ENCODE results near the gene MAP2K6.

The MAP2K6 gene

DNA sequence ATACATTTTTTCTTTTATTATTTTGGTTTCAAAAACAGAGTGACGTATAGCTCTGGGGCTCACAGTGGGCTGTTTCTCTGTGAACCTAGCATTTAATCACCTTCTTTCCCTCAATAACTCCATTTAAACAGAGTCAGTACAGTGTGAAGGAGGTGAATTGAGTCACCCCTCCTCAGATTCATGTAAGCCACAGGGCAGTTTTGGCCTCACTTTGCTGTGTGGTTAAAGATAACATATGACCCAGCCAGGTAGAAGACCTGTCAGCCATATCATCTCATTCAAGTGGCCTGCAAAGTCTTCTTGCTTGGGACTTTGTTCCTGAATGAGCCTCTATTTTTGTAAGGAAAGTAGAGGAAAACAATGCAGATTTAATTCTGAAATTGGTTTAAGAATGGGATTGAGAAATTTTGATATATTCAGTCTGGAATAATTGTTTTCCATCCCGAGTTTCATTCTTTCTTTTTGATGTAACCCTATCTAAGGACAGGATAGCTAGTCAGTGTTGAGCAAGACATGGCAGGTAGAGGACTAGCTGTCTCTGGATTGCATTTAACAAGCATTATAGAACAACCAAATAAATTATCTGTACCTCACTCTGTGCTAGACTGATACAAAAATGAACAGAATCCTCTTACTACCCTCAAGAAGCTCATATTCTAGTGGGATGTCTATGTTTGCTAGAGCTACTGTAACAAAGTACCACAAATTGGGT is 13.1 kb downstream of the MAP2K6 start:
- DNase-seq, result no peak

DNA sequence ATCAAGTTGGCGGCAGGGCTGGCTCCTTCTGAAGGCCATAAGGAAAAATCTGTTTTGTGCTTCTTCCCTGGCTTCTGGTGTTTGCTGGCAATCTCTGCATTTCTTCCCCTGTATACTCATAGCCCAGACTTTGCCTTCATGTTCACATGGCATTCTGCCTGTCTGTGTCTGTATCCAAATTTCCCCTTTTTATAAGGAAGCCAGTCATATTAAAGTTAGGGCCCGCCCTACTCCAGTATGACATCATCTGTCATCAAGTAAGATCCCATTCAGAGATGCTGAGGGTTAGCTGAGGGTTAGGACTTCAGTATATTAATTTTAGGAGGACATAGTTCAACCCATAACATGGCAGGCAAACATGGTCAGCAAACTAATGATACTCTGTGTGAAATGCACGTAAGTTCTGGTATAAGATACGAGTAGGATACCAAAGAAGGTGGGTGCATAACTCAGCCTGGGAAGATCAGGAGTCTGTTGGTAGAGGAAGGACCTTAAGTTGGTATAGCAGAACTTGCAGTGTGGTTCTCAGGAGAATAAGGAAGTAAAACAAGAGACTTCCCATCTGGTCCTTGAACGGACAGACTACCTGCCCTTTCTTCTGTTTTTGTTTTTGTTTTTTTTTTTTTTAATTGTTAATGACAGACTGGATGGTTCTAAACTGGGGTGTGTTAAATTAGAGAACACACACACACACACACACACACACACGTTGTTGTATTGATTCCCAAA is 13.9 kb downstream of the MAP2K6 start:
- no peak for DNase-seq

DNA sequence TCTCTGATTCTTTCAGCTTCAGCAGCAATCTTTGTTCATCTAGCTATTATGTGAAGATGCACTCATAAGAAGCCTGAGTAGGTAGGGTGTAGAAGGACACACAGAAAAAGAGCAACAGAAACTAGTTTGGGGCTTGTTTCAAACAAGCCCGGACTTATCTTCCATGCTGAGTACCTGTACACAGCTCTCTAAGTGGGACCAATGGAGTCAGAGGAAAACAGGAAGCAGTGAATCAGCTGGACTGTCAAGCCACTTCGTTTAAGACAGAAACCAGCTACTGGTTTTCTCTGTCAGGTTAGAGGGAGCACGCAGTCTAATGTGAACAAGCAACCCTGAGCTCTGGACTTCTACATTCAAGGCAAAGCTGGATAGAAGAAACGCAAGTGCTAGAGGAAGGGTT is 16.0 kb downstream of the MAP2K6 start:
- DNase-seq, result no peak

DNA sequence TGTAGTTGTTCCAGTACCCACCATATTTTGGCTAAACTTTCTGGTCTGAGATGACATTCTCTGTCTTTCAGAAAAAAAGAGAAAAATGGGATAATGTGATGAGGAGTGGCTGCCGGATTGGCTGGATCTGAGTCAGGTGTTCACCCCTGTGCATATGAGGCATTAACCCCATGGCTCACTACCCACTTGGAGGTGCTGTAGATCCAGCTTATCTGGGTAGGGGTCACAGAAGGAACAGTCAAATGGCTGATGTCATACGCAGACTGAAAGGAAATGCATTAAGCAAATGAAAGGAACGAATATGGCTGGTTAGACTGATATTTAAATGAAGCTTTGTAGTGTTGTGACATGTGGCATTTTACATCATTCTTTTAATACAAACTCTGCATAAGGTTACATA is 17.3 kb downstream of the MAP2K6 start:
- no peak for DNase-seq

DNA sequence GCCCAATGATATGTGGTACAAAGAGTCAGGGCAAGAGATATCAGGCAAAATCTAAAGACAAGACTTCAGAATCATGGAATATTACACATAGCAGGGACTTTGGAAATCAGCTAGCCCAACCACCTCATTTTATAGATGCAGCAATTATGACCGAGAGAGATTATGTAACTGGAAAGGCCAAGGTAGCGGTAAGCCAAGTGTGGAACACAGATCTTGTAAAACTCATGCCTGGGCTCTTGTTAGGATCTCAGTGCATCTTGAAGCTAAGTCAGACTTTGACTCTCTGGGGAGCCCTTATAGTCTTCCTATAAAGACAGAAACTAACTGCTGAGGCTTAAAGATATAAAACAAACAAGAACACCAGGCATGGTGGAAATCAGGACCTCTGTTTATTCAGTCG is 18.6 kb downstream of the MAP2K6 start:
- DNase-seq, result no peak

DNA sequence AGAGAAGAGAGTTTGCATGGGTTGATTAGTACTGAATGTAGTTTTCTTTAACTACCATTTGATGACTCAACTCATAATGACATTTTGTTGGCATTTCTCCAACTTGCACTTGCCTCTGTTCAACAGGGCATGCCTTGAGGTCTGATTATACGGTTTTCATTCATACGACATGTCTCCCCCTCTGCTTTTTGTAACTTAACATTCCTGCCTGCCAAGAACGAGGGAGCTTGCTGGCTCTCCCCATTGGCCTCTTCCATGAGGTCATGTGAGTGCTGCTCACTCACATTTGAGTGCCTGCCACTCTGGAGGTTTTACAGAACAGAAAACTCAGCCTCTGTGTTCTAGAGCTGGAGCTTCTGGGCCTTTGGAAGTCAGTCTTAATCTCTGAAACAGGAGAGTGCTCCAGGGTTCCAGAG is 19.7 kb downstream of the MAP2K6 start:
- no peak for DNase-seq

DNA sequence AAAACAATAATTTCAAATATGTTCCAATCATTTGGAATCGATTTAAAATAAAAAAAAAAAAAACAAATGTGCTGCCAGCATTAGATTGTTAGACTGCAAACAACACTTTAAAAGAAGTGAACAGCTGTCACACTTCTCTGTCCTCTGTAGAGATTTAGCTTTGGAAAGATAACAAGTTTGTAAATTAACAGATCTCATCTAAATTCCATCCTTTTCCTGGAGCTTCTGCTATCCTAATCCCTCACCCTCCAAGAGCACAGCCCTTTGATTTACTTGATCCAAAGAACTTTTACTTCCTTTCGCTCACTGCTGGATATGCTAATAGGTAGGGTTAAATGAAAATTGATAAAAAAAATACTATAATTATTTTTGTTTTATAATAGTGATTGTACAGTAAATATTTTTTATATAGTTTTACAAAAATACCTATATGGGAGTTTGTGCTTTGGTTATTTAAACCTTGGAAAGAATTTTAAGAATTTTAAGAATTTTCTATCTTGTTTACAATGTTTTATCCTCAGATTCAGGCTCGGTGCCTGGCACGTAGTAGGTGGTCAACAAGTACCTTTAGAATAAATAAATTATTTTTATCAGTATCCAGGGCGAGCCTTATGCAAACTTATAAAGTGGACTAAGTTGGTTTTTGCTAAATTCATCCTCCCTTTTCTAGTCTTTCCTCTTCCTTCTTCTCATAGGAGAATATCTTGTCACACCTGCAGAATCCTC is 21.6 kb downstream of the MAP2K6 start:
- DNase-seq, result no peak

DNA sequence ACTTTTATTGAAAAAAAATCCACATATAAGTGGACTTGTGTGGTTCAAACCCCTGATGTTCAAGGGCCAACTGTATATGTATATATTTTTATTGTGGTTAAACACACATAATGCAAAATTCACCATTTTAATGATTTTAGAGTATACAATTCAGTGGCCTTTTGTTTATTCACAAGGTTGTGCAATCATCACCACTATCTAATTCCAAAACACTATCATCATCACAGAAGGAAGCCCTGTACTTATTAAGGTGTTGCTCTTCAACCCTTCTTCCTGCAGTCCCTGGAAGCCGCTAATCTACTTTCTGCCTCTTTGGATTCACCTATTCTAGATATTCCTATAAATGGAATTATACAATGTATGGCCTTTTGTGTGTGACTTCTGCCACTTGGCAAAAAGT is 23.0 kb downstream of the MAP2K6 start:
- DNase-seq, result no peak

DNA sequence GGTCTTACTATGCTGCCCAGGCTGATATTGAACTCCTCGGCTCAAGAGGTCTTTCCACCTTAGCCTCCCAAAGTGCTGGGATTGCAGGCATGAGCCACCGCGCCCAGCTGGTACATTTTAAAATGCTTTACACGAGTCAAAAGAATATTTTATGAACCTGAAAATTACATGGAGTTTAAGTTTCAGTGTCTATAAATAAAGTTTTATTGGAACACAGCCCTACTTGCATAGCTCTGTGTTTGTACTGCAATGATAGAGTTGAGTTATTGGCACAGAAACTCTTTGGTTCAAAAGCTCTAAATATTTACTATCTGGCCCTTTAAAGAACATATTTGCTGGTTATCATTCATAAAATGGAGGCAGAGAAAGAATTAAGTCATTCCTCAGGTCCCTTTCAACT is 24.3 kb downstream of the MAP2K6 start:
- DNase-seq, result no peak

DNA sequence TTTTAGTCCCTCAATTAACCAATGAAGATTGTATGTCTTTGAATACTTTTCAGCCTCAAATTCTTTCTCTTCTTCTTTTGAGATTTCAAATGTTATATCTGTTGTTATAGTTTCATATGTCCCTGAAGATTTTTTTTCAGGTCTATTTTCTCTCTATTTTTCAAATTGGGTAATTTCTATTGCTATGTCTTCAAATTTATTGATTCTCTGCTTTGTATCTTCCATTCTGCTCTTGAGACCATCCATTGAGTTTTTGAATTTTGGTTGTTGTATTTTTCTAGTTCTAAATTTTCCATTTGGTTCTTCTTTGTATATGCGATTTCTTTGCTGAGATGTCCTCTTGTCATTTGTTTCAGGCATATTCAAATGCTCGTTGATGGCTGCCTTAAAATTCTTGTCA is 26.7 kb downstream of the MAP2K6 start:
- DNase-seq, result no peak

DNA sequence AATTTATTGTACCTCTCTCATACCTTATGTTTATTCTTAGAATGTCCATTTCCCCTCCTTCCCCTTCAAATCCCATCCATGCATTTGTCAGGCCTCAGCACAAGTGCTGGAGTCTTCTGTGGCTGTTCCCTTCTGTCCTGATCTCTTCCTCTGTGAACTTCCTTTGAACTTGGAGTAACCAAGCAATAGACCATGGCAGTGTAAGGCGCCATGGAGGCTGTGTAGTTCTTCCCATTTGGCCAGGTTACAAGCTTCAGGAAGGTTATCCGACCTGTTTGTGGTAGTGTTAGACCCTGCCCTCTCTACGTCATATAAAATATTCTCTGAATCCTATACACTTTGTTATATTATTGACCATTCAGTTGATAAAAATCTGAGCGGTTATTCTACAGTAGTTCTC is 28.6 kb downstream of the MAP2K6 start:
- no peak for DNase-seq

DNA sequence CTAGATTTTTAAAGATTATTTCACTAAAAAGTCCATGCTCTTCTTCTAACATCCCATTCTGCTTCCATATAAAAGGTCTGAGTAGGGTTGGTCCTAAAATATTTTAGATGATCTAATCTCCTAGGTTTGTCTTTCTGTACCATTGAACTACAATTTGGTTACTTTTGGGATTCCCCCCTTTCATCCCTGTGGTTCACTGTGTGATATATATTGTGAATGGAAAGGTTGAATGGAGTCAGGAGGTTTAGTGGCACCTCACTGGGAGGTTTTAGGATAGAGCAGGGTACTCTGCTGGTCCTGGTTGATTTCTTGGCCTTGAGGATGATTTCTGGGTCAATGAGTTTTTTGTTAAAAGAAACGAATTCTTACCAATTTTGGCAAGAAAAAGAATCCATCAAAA is 29.5 kb downstream of the MAP2K6 start:
- DNase-seq, result no peak

DNA sequence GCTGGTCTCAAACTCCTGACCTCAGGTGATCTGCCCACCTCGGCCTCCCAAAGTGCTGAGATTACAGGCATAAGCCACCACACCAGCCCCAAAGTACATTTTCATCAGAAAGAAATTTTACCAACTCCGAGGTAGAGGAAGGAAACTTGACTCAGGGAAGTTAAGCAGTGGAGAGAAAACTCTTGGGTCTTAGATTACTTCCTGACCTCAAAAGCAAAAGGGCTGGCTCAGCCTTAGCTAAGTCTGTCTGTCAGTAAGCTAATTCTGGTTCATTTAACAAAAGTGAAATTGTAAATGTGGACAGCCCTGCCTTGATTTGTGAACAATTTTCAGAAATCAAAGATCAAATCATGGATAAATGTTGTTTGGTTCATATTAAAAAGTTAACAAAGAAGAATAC is 30.6 kb downstream of the MAP2K6 start:
- DNase-seq, result no peak

DNA sequence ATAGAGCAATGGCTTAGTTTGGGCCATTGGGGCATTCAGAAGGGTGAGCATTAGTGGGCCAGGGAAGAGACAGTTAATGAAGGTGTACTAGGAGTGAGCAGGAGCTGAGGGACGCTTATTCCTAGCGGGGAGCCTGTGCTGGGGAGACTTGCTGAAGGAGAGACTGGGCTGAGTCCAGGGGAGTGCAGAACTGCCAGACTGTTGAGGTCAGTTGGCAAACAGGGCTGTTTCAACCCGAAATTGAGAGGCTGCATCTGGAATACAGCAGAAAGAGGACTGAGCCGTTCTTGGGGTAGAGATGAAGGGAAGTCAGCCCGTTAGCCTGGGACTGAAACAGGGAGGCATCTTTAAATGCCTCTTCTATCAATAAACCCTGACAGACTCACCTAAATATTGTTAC is 33.2 kb downstream of the MAP2K6 start:
- no peak for DNase-seq

DNA sequence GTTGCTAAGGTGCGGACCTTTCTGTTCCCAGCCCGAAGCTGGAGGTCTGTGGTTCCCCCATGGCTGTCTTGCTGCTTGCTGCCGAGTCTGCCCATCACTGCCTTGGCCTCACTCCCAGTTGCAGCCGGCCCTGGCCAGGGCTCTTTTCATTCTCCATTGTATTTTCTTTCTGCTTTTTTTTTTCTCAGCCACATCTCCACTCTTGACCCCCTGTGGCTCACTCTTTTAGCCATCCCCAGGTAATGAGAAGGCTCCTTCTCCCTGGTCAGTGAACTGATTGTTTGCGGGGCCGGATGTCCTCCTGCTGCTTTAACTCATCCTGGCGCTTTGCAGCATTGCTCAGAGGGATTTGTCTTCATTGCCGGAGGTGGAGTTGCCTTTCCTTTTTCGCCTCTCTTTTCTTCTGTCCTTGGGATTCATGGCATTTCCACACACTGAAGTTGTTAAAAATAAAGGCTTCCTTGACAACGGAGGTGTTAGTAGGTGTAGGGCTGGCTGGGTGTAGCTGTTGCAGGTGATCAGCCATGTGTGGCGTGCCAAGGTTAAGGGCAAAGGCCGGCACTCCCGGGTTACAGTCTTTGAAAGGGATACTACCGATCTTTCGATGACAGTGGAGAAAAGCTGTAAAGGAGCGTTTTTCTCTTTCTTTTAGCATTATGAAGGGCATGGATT is 34.1 kb downstream of the MAP2K6 start:
- no peak for DNase-seq

DNA sequence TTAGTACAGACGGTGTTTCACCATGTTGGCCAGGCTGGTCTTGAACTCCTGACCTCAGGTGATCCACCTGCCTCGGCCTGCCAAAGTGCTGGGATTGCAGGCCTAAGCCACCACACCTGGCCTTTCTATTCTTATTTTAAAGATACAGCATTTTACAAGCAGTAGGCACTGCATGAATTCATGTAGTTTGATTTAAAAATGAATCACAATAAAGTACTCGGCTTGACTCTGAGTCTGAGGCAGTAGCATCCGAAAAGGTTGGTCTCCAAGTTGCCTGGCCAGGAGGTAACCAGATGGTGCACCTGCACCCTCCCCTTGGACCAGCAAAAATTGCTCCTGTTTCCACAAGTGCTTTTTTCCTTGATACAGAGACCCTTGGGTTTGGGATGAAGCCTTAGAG is 35.6 kb downstream of the MAP2K6 start:
- no peak for DNase-seq

DNA sequence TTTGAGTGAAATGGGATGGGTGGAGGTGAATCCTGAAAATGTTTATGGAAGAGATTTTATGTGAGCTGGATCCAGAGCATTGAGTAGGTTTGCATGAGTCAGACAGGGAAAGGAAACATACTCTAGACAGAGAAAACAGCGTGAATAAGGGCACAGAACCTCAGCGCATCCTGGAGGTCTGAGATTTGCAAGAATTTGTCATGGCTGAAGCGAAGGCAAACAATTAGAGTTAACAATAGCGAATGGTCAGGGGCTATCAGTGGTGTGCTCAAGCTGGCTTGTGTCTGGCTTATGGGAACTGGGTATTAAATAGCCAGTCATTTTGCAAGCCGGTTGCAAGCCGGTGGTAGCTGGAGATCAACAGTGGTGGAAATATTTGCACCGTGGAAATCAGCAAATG is 36.4 kb downstream of the MAP2K6 start:
- no peak for DNase-seq

DNA sequence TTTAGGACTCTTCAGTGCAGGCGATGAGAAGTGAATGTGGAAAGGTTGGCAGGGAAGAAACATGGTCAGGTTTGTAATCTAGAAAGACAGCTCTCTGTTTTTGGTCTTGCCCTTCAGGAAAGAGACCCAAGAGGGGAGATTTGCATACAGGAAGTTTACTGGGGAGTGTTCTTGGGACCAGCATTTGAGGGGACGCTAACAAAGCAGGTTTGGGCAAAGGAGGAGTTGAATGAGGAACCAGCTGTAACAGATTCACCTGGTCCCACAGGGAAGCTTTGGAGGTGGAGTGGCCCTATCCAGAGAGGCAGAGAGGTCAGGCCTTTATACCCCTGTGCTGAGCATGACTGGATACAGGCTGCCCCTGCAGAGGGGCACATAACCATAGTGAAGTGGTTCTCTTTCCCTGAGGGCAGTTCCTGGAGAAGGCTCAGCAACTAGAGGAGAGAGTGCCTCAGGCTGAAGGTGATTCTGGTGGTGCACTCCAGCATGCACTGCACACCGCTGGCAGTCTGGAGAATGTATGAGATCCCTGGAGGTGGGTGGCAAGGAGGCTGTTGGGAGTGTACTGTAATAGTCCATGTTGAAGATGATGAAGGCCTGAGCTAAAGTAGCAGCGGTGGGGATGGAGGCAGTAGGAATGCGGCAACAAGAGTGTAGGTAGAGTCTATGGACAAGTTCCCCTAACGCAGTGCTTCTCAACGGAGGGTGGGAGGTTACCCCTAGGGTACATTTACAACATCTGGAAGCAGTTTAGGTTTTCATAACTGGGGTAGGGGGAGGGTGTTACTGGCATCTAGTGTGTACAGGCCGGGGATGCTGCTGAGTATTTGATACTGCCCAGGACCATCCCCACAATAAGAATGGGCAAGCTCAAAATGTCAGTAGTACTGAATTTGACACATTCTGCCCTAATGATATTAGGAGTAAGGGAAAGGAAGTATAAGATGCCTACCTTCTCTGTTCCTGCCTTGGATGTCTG is 37.2 kb downstream of the MAP2K6 start:
- DNase-seq, result no peak

DNA sequence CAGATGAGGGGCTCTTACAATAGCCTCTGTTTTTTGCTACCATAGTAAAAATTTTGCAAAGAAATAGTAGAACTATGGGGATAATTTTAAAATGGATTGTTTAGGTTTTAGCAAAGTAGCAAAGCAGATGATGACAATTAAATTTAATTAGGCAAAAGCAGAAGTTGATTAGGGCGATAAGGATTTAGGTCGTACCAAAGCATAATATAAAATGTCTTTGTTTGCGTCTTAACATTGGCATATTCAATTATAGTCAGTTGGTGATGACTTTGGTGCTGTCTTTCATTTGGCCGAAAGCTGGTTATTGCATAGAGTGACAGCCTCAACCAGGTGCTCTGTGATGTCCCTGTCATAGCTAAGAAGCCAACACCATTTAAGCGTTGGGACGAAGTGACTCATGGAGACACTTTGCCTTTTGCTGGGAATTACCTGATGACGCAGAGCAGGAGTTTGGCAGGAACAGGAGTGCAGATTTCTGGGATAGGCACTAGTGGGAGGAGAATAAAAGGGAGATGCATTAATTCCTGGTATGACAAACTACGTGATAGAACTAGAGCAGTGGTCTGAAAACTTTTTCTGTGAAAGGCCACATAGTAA is 38.3 kb downstream of the MAP2K6 start:
- no peak for DNase-seq

DNA sequence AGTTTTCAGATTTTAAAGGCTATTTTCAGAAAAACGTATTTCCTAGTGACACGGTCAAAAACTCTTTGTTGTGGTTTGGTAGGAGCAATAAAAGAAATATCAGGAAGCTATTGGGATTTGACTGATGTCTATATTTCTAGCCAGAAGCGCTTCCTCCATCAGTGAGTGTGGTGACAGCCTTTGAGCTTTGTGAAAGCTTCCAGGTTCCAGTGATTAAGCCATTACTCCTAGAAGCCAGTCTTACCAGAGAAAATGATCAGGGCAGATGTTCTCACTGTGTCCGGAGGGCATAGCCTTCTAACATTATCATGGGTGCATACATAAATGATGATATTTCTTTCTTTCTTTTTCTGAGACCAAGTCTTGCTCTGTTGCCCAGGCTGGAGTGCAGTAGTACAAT is 39.6 kb downstream of the MAP2K6 start:
- DNase-seq, result no peak

DNA sequence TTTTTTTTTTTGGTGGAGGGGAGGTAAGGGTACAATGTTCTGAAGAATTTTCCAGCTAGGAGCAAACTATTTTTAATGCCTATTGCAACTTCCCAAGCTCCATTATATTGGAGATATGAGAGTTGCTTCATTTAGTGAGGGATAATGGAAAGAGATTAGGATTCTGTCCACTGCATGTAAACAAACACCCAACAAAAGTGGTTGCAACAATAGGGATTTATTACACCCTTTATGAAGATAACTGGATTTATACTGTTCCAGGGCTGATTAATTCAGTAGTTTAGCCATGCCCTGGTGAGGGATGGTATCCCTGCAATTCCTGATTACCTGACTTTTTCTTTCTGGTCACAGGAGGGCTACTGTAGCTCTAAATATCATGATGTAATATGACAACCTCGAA is 40.5 kb downstream of the MAP2K6 start:
- no peak for DNase-seq

DNA sequence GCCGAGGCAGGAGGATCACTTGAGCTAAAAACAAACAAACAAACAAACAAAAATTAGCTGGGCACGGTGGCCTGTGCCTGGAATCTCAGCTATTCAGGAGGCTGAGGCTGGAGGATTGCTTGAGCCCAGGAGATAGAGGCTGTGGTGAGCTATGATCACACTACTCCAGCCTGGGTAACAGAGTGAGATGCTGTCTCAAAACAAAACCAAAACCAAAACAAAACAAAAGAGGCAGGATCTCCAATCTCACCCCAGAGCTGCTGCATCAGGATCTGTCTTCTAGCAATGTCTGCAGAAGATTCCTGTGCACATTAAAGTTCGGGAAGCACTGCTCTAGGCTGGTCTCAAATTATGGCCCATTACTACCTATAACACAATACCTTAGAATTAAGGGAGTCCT is 43.1 kb downstream of the MAP2K6 start:
- no peak for DNase-seq
